Spleen (tissue), 7 donors: ENCODE data around the gene TCTA.

ENCODE experiments used
- CTCF ChIP-seq, 11 experiments: fragments of 200-600 bp in 7 of 11; fragments of 450-650 bp in 4 of 11; sonication (generic) in 4 of 11; IDR thresholded peaks in 8 of 11; conservative IDR thresholded peaks in 3 of 11; 1 replicate in 7 of 11; 2 replicates in 4 of 11; pipeline versions ENCODE4 v1.4.0 to v1.8.0; 2016 to 2021; ENCODE audit warnings: antibody characterized with exemption in 11 of 11, inconsistent platforms in 4 of 11, mild to moderate bottlenecking in 1 of 11
- POLR2A ChIP-seq, 3 donors: fragments of 450-650 bp; IDR thresholded peaks; one replicate each; pipeline ENCODE4 v1.5.1; 2017; ENCODE audit warnings: antibody characterized with exemption in 3 of 3, mild to moderate bottlenecking in 1 of 3
- donor health status: DM: no; HTN: no; CAD: no; lungs with moderate emphysema.
- donor health status: DM: no; HTN: no; CAD: no.
- donor health status: DM: no; HTN: no; CAD: no.

GRCh38 chr3:49456466-49456865 is 44.2 kb downstream of the TCTA start:
- TF ChIP-seq CTCF (IDR thresholded peaks at IDR 0.05 in 8 of 11, conservative IDR thresholded peaks at IDR 0.05 in 3 of 11) = no peak
- TF ChIP-seq POLR2A (IDR thresholded peaks at IDR 0.05) = no peak
